Spleen (tissue), 11 donors: ENCODE results near the gene SLC48A1. TPM values are rescaled to one million over a fixed set of nuclear protein-coding genes. Genes with fewer than 3 reads are reported as not detected.

Experiments
- DNase-seq: peaks from one replicate; pipeline ENCODE4 v3.0.0-alpha.2; 2020
- H3K27ac ChIP-seq, 8 donors: fragments of 200-600 bp; sonication (generic) in 7 of 8; 1 replicate in 4 of 8; 2 replicates in 4 of 8; pipeline versions ENCODE4 v1.5.0 to v1.8.0; 2016 to 2021; ENCODE audit warnings: inconsistent platforms in 4 of 8, mild to moderate bottlenecking in 4 of 8, moderate library complexity in 1 of 8
- H3K27me3 ChIP-seq, 7 donors: fragments of 200-600 bp; sonication (generic) in 6 of 7; replicated peaks in 1 of 7; 1 replicate in 4 of 7; 2 replicates in 3 of 7; pipeline versions ENCODE4 v1.5.0 to v1.8.0; 2016 to 2021; ENCODE audit warnings: inconsistent platforms in 3 of 7, mild to moderate bottlenecking in 1 of 7
- H3K36me3 ChIP-seq, 6 donors: fragments of 200-600 bp; sonication (generic) in 5 of 6; 1 replicate in 4 of 6; 2 replicates in 2 of 6; pipeline versions ENCODE4 v1.5.0 to v1.8.0; 2016 to 2021; ENCODE audit warnings: inconsistent platforms in 2 of 6
- H3K4me1 ChIP-seq, 6 donors: fragments of 200-600 bp; sonication (generic) in 5 of 6; 1 replicate in 3 of 6; 2 replicates in 3 of 6; pipeline versions ENCODE4 v1.5.0 to v1.8.0; 2016 to 2021; ENCODE audit warnings: inconsistent platforms in 3 of 6
- H3K4me3 ChIP-seq, 8 donors: fragments of 200-600 bp; sonication (generic) in 7 of 8; 1 replicate in 4 of 8; 2 replicates in 4 of 8; pipeline versions ENCODE4 v1.5.0 to v1.8.0; 2016 to 2021; ENCODE audit warnings: inconsistent platforms in 4 of 8, mild to moderate bottlenecking in 4 of 8, moderate library complexity in 2 of 8
- H3K9me3 ChIP-seq, 8 donors: fragments of 200-600 bp; sonication (generic) in 7 of 8; 1 replicate in 4 of 8; 2 replicates in 4 of 8; pipeline versions ENCODE4 v1.5.0 to v1.8.0; 2016 to 2021; ENCODE audit warnings: inconsistent platforms in 4 of 8
- CTCF ChIP-seq, 11 experiments: fragments of 200-600 bp in 7 of 11; fragments of 450-650 bp in 4 of 11; sonication (generic) in 4 of 11; IDR thresholded peaks in 8 of 11; conservative IDR thresholded peaks in 3 of 11; 1 replicate in 7 of 11; 2 replicates in 4 of 11; pipeline versions ENCODE4 v1.4.0 to v1.8.0; 2016 to 2021; ENCODE audit warnings: antibody characterized with exemption in 11 of 11, inconsistent platforms in 4 of 11, mild to moderate bottlenecking in 1 of 11
- POLR2A ChIP-seq, 3 donors: fragments of 450-650 bp; IDR thresholded peaks; one replicate each; pipeline ENCODE4 v1.5.1; 2017; ENCODE audit warnings: antibody characterized with exemption in 3 of 3, mild to moderate bottlenecking in 1 of 3
- POLR2AphosphoS5 ChIP-seq, 3 donors: sonication (generic); formaldehyde crosslinking; IDR thresholded peaks; one replicate each; pipeline ENCODE4 v1.5.1; 2017; ENCODE audit warnings: antibody characterized with exemption in 3 of 3
- WGBS, 5 donors: extraction: QIAGEN DNeasy Blood & Tissue Kit in 3 of 5; methylation state at CpG; one replicate each; pipeline versions ENCODE4 v1.1.5 to v1.1.7; 2013 to 2018; 5-methylcytosine and 5-hydroxymethylcytosine counted together
- intact Hi-C: fragments of 100-400 bp; cut with DNase I; formaldehyde crosslinking; loops from one replicate; pipeline ENCODE4 v1.15.0; 2023; ENCODE audit warnings: low total_unique reads
- polyA plus RNA-seq, 3 donors: library from polyadenylated mRNA; stranded (reverse); fragments of 200-250 nt; gene quantifications; one replicate each; pipeline ENCODE4 v1.2.1, GENCODE V29; 2013
- total RNA-seq, 7 donors: library from RNA; depleted of rRNA in 3 of 7; stranded (reverse); fragments of >200 nt in 3 of 7; fragmentation: NEBNext Ultra II Directional in 4 of 7; extraction: Animal tissue kit (Norgen Biotek cat#: 25700) in 4 of 7; gene quantifications; one replicate each; pipeline versions ENCODE4 v1.1.0 to v1.2.1, GENCODE V29; 2016 to 2021
- donor health status: healthy with polysubstance abuse.
- donor health status: DM: no; HTN: no; CAD: no; lungs with moderate emphysema.
- donor health status: DM: no; HTN: no; CAD: no.
- donor health status: Bipolar disorder and iron deficiency.
- donor health status: healthy.
- donor health status: DM: no; HTN: no; CAD: no.
- donor health status: DM: yes; HTN: yes; CAD: no.

Gene SLC48A1
- total and polyA plus RNA-seq, 10 donors: 8.4 to 66.4 (median 38.0) TPM

GRCh38 chr12:47748899-47749298 lies 24.1 kb upstream of the SLC48A1 start:
- DNase-seq: no peak
- Histone ChIP-seq H3K27ac (no peak overlapping the region), H3K27me3 (no peaks in the 10 kb centered on the region), H3K4me1 (peaks cover 9 to 71% (median 45%) of the 10 kb centered on the region in 6 donors), H3K4me3 (no peak overlapping the region), H3K9me3 (no peaks in the 10 kb centered on the region), H3K36me3 (peaks cover 0 to 65% (median 6%) of the 10 kb centered on the region in 6 donors)
- TF ChIP-seq CTCF (IDR thresholded peaks at IDR 0.05 in 8 of 11, conservative IDR thresholded peaks at IDR 0.05 in 3 of 11) (no peak), POLR2A (IDR thresholded peaks at IDR 0.05) (no peak), POLR2AphosphoS5 (IDR thresholded peaks at IDR 0.05) (no peak)
- 88 to 100% (median 92%) methylated on average over 3 of the region's 3 CpGs for WGBS, 5 donors
- intact Hi-C loops: no loop called here

- no peaks in the 10 kb centered on the region for H3K9me3 ChIP-seq
- H3K4me3 ChIP-seq: no peak overlapping the region
- H3K27me3 ChIP-seq: no peaks in the 10 kb centered on the region
- peaks cover 0 to 64% (median 6%) of the 10 kb centered on the region in 6 donors for H3K36me3 ChIP-seq
- 62 to 82% (median 69%) methylated on average over 6 to 10 of the region's 10 CpGs for WGBS, 5 donors
- H3K27ac ChIP-seq: no peak overlapping the region
- TF ChIP-seq POLR2AphosphoS5 (IDR thresholded peaks at IDR 0.05) (peak in 2 of 3 donors; percentile 14 to 29), CTCF (IDR thresholded peaks at IDR 0.05 in 8 of 11, conservative IDR thresholded peaks at IDR 0.05 in 3 of 11) (no peak)
- intact Hi-C loops: no loop called here
- no peak for DNase-seq
- peaks cover 14 to 85% (median 59%) of the 10 kb centered on the region in 6 donors for H3K4me1 ChIP-seq
Observed at GRCh38 chr12:47750229-47750798, 22.7 kb upstream of the SLC48A1 start.

- 83 to 91% (median 87%) methylated on average over 13 to 19 of the region's 19 CpGs for WGBS, 5 donors
- TF ChIP-seq POLR2A (IDR thresholded peaks at IDR 0.05) (no peak), POLR2AphosphoS5 (IDR thresholded peaks at IDR 0.05) (no peak), CTCF (IDR thresholded peaks at IDR 0.05 in 8 of 11, conservative IDR thresholded peaks at IDR 0.05 in 3 of 11) (no peak)
Observed at GRCh38 chr12:47750916-47751470, 22.0 kb upstream of the SLC48A1 start.

GRCh38 chr12:47751561-47751960 lies 21.5 kb upstream of the SLC48A1 start:
- no peaks in the 10 kb centered on the region for H3K27me3 ChIP-seq
- H3K36me3 ChIP-seq: peaks cover 0 to 52% (median 5%) of the 10 kb centered on the region in 6 donors
- peaks cover 19 to 90% (median 67%) of the 10 kb centered on the region in 6 donors for H3K4me1 ChIP-seq
- DNase-seq: no peak
- H3K4me3 ChIP-seq: no peak overlapping the region
- no peaks in the 10 kb centered on the region for H3K9me3 ChIP-seq
- intact Hi-C loops: no loop called here
- H3K27ac ChIP-seq: peak overlapping the region in 1 of 8 donors; percentile 80
- TF ChIP-seq POLR2A (IDR thresholded peaks at IDR 0.05): no peak
- TF ChIP-seq POLR2AphosphoS5 (IDR thresholded peaks at IDR 0.05): peak in 1 of 3 donors; percentile 4
- 71 to 81% (median 77%) methylated on average over 4 to 9 of the region's 9 CpGs for WGBS, 5 donors

More at GRCh38 chr12:47750916-47751470, 22.0 kb upstream of the SLC48A1 start:
- intact Hi-C loops: no loop called here
- H3K27me3 ChIP-seq: no peaks in the 10 kb centered on the region
- peaks cover 0 to 58% (median 6%) of the 10 kb centered on the region in 6 donors for H3K36me3 ChIP-seq
- peaks cover 17 to 90% (median 65%) of the 10 kb centered on the region in 6 donors for H3K4me1 ChIP-seq
- no peak for DNase-seq
- no peak overlapping the region for H3K4me3 ChIP-seq
- H3K27ac ChIP-seq: peak overlapping the region in 1 of 8 donors; percentile 80
- H3K9me3 ChIP-seq: no peaks in the 10 kb centered on the region
